Tibial artery (tissue), 4 donors: ENCODE data around the gene SHISA5.

ENCODE experiments used
- DNase-seq, 2 donors: peaks; one replicate each; pipeline ENCODE4 v3.0.0-alpha.2; 2019
- H3K27ac ChIP-seq, 2 donors: fragments of 200-600 bp; sonication (generic) in 1 of 2; 1 replicate in 1 of 2; 2 replicates in 1 of 2; pipeline ENCODE4 v1.5.1; 2018 to 2019; ENCODE audit warnings: mild to moderate bottlenecking in 1 of 2
- H3K27me3 ChIP-seq, 2 donors: fragments of 200-600 bp; sonication (generic) in 1 of 2; one replicate each; pipeline versions ENCODE4 v1.5.1 to v1.6.0; 2016 to 2019
- H3K36me3 ChIP-seq, 3 donors: fragments of 200-600 bp; sonication (generic) in 2 of 3; one replicate each; pipeline ENCODE4 v1.5.1; 2016 to 2019; ENCODE audit warnings: mild to moderate bottlenecking in 2 of 3
- H3K4me1 ChIP-seq, 4 donors: fragments of 200-600 bp; sonication (generic) in 2 of 4; 1 replicate in 3 of 4; 2 replicates in 1 of 4; pipeline ENCODE4 v1.5.1; 2016 to 2019
- H3K4me3 ChIP-seq, 2 donors: fragments of 200-600 bp; sonication (generic) in 1 of 2; 1 replicate in 1 of 2; 2 replicates in 1 of 2; pipeline ENCODE4 v1.5.1; 2018 to 2019; ENCODE audit warnings: mild to moderate bottlenecking in 2 of 2
- H3K9me3 ChIP-seq, 3 donors: fragments of 200-600 bp; sonication (generic) in 1 of 3; one replicate each; pipeline ENCODE4 v1.5.1; 2016 to 2019
- CTCF ChIP-seq, 2 experiments: fragments of 200-600 bp in 1 of 2; fragments of 450-650 bp in 1 of 2; IDR thresholded peaks; one replicate each; pipeline ENCODE4 v1.5.1; 2017 to 2019; ENCODE audit warnings: antibody characterized with exemption in 2 of 2, mild to moderate bottlenecking in 1 of 2, moderate library complexity in 1 of 2
- intact Hi-C: fragments of 100-400 bp; cut with DNase I; formaldehyde crosslinking; loops from one replicate; pipeline ENCODE4 v1.15.0; 2023; ENCODE audit warnings: low total_unique reads

Gene SHISA5

GRCh38 chr3:48445277-48445882 is 58.6 kb downstream of the SHISA5 start:
- no peaks in the 10 kb centered on the region for H3K27me3 ChIP-seq
- no peaks in the 10 kb centered on the region for H3K9me3 ChIP-seq
- TF ChIP-seq CTCF (IDR thresholded peaks at IDR 0.05): no peak
- peaks cover 0 to 43% (median 30%) of the 10 kb centered on the region in 4 donors for H3K4me1 ChIP-seq
- H3K36me3 ChIP-seq: peaks cover 7 to 41% (median 29%) of the 10 kb centered on the region in 3 donors
- H3K4me3 ChIP-seq: peak overlapping the region in 1 of 2 donors; percentile 71
- DNase-seq: no peak
- peak overlapping the region; percentile 88 to 89 for H3K27ac ChIP-seq
- intact Hi-C loops: no loop called here

- H3K27ac ChIP-seq: peak overlapping the region in 1 of 2 donors; percentile 93
- peak overlapping the region in 1 of 2 donors; percentile 96 for H3K4me3 ChIP-seq
- no peak for TF ChIP-seq CTCF (IDR thresholded peaks at IDR 0.05)
- H3K4me1 ChIP-seq: peaks cover 5 to 35% (median 25%) of the 10 kb centered on the region in 4 donors
- intact Hi-C loops: no loop called here
- no peaks in the 10 kb centered on the region for H3K9me3 ChIP-seq
- no peak for DNase-seq
- H3K27me3 ChIP-seq: no peaks in the 10 kb centered on the region
- peaks cover 7 to 37% (median 29%) of the 10 kb centered on the region in 3 donors for H3K36me3 ChIP-seq
These were observed 62.0 kb downstream of the SHISA5 start for GRCh38 chr3:48441940-48442339.

- no peaks in the 10 kb centered on the region for H3K27me3 ChIP-seq
- peaks cover 5 to 32% (median 18%) of the 10 kb centered on the region in 4 donors for H3K4me1 ChIP-seq
- H3K4me3 ChIP-seq: peak overlapping the region; percentile 84 to 96
- peak overlapping the region; percentile 93 to 94 for H3K27ac ChIP-seq
- DNase-seq: no peak
- intact Hi-C loops: no loop called here
- no peaks in the 10 kb centered on the region for H3K9me3 ChIP-seq
- peaks cover 7 to 37% (median 29%) of the 10 kb centered on the region in 3 donors for H3K36me3 ChIP-seq
- TF ChIP-seq CTCF (IDR thresholded peaks at IDR 0.05): no peak
These were observed 63.4 kb downstream of the SHISA5 start for GRCh38 chr3:48440590-48440958.

- H3K36me3 ChIP-seq: peaks cover 7 to 33% (median 29%) of the 10 kb centered on the region in 3 donors
- H3K27me3 ChIP-seq: no peaks in the 10 kb centered on the region
- DNase-seq: peak; percentile 99
- H3K4me1 ChIP-seq: peaks cover 5 to 36% (median 18%) of the 10 kb centered on the region in 4 donors
- H3K9me3 ChIP-seq: no peaks in the 10 kb centered on the region
- intact Hi-C loops: loop anchor here (10.0 kb wide), 2 partner anchors 135 to 205 kb away; partner anchors contain the start of gene NME6
- H3K4me3 ChIP-seq: peak within 1 kb of the TSS; percentile 84 to 96
- TF ChIP-seq CTCF (IDR thresholded peaks at IDR 0.05): no peak
- H3K27ac ChIP-seq: peak within 1 kb of the TSS; percentile 93 to 94
These were observed 64.0 kb downstream of the SHISA5 start, which contains the start of the genes CCDC51 and TMA7 for GRCh38 chr3:48439820-48440589. Gene CCDC51, minus strand, starts transcription at chr3:48440119. Its CDS starts 4,991 bp downstream, at chr3:48435128. Gene TMA7, plus strand, starts transcription at chr3:48440257. Its CDS starts 40 bp downstream, at chr3:48440297.

GRCh38 chr3:48437812-48438211 is 66.2 kb downstream of the SHISA5 start:
- Histone ChIP-seq H3K9me3 (no peaks in the 10 kb centered on the region), H3K27me3 (no peaks in the 10 kb centered on the region), H3K4me3 (no peak overlapping the region), H3K36me3 (peaks cover 0 to 24% (median 10%) of the 10 kb centered on the region in 3 donors), H3K4me1 (peaks cover 5 to 58% (median 37%) of the 10 kb centered on the region in 4 donors), H3K27ac (no peak overlapping the region)
- no peak for DNase-seq
- intact Hi-C loops: loop anchor here (2.0 to 10.0 kb wide), 4 partner anchors 37 to 203 kb away; partner anchors contain the start of gene NME6
- TF ChIP-seq CTCF (IDR thresholded peaks at IDR 0.05): no peak
